GM19099 (cell line): ENCODE measurements around the gene DIP2A.

Experiments
- POLR2A ChIP-seq: IDR thresholded peaks from 3 replicates; pipeline ENCODE4 v1.6.1; 2011; ENCODE audit warnings: low read depth; ENCODE audit not compliant: insufficient read length; ENCODE audit errors: extremely low read depth

Gene DIP2A

DNA sequence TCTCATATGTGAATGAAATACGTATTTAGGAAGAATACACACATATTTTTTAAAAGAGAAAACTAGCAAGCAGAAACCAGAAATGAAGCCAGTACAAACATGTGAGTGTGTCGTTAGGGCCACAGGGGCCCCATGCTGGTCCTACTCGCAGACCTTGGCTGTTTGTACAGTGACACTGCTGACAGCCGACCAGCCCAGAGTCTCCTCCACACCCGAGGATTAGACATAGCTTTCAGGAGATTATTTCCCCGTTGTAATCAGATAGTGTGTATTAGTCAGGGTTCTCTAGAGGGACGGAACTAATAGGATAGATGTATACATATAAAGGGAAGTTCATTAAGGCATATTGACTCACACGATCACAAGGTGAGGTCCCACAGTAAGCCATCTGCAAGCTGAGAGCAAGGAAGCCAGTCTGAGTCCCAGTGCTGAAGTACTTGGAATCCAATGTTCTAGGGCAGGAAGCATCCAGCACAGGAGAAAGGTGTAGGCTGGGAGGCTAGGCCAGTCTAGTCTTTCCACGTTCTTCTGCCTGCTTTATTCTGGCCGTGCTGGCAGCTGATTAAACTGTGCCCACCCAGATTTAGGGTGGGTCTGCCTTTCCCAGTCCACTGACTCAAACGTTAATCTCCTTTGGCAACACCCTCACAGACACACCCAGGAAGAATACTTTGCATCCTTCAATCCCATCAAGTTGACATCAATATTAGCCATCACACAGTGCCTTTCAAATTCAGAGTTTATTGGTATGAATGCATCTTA lies 51.2 kb downstream of the DIP2A start:
- TF ChIP-seq POLR2A, result no peak

DNA sequence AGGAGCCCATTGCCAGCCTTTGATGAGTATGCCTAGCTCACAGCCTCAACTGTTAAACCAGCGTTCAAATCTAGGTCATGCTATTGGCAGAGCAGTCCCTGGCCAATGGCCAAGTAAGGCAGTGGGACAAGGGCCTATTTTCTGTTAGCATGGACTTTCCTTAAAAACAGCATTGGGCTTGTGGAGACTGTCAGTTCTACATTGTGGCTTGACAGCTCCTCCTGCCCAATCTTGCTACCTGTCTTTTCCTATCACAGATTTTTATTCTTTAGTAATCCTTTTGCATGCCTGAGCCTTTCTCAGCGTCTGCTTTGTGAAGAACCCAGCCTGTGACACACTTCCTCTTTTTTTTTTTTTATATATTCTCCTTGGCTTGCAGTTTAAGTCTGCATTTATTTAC lies 56.4 kb downstream of the DIP2A start:
- TF ChIP-seq POLR2A, result no peak

DNA sequence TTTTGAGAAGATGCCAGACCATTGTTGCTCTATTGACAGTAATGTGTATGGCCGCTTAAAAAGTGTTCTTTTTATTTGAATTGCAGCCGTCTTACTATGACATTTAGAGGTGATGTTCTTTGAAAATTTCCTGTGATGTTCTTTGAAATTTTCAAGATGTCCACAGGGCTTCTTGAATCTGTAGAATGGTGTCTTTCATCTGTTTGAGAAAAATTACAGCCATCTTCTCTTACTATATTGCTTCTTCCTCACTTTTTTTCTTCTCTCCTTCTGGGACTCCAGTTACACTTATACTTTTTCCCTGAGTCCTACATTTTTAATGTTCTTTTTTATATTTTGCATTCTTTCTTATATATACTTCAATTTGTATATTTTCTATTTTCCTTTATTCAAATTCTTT lies 57.4 kb downstream of the DIP2A start:
- no peak for TF ChIP-seq POLR2A

DNA sequence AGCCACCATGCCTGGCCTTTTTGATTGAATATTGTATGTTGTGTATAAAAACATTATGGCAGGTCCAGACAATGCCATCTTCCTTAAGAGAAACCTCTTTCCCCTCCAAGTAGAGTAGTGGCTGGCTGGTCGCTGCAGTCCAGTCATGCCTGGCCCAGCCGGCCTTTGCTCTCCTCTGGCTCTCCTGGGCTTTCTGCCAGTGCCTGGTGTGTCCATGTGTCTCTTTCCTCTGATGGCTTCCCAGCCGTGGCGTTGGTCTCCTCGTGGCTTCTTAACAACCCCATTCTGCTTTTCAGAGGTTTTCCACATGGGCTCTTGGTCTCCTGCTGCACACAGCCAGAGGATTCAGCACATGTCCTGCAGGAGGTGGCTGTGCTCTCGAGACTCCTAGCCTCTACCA lies 58.7 kb downstream of the DIP2A start:
- TF ChIP-seq POLR2A, result no peak

DNA sequence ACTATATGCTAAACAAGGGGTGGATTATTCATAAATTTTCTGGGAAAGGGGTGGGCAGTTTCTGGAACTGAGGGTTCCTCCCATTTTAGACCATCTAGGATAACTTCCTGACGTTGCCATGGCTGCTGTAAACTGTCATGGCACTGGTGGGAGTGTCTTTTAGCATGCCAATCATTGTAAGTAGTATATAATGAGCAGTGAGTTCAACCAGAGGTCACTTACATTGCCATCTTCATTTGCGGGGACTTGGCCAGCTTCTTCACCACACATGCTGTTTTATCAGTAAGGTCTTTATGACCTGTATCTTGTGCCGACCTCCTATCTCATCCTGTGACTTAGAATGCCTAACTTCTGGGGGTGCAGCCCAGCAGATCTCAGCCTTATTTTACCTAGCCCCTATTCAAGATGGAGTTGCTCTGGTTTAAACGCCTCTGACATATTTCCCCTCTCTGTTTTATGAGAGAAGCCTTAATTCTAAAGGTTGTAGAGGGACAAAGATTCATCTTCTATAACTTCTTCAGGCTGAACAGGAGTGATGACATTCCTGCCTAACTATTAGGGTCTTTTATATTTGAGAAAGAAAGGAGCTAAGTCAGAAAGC lies 60.4 kb downstream of the DIP2A start:
- no peak for TF ChIP-seq POLR2A

DNA sequence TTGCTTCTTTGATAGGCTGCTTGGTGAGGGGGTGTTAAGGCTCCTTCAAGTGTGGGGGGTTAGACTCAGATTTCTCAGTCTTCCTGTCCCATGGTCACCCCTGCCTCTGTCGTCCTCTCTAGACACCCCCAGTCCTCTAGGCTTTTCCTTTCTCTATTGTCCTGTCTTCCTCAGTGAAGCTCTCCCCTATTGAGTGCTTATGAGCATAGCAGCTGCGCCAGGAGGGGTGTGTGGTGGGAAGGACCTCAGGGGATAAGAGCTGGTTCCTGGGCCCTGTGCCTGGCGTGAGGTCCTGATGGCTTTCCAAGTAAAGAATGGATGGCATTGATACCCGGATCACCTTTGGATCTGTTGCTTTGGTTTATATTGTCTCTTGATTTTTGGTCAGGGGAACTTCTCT lies 69.1 kb downstream of the DIP2A start:
- TF ChIP-seq POLR2A, result no peak

DNA sequence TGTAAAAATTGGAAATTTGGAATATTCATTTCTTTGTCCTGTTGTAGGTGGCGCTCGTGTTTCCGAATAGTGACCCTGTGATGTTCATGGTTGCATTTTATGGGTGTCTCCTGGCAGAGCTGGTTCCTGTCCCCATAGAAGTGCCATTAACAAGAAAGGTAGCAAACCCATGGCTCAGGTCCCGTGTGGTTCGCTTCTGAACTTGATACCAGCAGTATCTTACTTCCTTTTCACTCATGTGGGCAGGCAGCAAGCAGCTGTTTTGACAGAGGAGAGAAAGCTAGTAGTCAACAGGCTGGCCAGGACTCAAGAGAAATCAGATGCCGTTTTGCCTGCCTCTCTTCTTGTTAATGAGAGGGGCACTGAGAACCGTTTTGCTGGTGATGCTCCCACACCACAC lies 73.4 kb downstream of the DIP2A start:
- TF ChIP-seq POLR2A, result no peak

DNA sequence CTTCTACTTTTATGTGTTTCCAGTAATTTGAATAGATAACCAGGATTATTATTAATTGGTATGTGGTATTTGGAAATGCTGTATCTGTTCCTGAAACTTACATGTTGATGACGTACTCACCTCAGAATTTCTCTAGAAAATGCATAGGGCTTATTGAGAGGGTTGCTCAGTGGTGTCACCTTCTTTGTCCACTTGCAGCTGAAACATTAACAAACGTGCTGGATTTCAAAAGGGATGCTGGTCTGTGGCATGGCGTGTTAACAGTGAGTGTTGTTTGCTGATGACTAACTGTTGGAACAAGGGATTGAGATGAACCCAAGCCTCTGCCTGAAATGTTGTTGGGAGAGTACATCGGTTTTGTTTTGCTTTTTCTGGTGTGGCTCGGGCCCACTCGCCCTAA lies 78.3 kb downstream of the DIP2A start:
- TF ChIP-seq POLR2A, result no peak

DNA sequence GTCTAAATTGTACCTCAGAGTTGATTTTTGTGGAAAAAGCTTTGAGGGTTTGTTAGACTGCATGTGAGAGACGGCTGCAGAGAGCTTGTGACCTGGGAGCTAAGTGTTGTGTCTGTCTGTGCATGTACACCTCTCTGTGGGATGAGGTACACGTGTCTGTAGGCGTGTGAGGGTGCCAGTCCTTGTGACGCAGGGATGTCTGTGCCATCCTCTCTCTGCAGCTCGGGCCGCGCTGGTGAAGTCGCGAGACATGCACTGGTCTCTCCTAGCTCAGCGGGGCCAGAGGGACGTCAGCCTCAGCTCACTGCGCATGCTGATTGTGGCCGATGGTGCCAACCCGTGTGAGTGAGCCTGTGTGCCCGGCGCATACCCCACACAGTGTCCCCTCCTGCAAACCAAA lies 79.6 kb downstream of the DIP2A start:
- TF ChIP-seq POLR2A, result no peak

DNA sequence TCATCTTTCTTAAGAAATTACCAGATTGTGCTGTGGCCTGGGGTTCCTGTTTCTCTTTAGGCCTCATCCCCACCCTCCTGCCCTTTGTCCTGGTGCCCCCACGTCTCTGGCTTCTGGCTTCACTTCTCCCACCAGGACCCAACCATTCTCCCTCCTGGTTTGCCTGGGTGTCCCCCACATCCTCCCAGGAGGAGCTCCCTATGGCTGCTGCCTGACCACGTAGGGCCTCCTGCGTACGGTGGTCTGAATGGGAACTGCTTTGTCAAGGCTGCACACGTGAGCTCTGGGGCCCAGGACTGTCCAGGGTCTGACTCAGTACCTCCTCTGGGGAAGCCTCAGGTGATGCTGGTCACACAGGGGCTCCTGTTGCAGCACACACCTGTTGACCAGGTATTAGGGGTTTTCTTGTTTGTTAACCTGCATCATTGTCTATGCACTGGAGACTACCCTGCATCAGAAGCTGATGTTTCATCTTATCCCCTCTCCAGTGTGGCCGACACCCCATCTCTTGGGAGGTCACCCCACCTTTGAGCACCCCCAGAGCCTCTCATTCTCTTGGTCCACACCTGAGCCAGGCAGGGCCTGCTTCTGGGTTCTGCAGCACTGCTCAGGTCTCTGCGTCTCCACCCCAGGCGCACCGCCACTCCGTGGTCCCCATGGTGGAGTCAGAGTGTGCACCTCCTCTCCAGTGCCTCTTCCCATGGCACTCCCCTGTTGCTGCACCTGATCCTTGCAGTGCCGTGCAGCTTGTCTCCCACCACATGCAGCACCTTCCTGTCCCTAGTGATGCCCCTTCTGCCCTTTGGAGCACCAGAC lies 80.4 kb downstream of the DIP2A start:
- no peak for TF ChIP-seq POLR2A

DNA sequence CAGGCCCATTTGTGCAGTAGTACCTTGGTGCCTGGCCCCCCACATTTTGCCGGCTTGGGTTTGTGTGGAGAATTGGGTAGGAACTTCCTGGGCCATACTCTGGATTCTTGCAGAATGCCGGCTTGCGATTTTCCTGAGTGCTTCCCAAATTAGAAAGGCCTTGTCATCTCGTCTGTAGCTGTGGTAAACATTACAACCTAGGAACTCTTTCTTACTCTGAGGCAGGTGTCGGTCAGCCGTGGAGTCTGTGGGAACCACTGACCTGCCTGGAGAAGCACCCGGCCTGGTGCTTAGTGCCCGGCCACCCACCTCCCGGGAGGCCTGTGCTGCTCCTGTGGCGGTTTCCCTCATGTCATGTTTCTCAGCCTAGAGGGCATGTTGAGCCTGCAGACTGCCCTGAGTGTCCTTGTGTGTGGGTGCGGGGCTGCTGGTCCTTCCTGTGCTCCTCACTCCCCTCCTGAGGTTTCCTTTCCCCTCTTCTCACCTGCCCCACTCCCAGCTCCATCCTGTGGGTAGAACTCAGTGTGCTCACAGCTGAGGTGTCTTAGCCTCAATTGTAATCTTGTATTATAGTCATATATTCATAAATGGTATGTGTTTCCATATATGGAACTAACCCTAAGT lies 81.5 kb downstream of the DIP2A start:
- no peak for TF ChIP-seq POLR2A

DNA sequence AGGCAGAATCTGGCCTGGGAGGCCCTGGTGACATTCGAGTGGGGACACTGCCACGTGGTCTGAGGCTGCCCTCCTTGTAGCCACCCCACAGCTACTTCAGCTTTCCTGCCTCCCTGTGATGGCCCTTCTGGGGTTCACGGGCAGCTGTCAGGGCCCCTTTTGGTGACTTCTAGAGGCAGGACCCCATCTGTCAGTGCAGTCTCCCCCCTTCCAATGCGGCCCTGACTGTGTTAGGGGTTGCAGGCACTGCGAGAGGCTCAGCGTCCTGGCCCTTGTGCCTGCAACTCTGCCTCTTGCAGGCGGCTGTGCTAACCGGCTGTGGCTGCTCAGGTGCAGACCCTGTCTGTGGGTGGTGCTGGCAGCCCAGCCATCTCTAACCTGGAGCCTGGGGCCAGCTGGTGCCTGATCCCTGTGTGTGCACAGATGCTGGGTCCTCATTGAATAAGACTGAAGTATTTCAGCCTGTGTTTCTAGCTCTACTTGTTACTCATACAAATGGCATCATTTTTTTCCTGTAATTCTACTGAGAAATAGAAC lies 84.0 kb downstream of the DIP2A start:
- TF ChIP-seq POLR2A, result no peak

DNA sequence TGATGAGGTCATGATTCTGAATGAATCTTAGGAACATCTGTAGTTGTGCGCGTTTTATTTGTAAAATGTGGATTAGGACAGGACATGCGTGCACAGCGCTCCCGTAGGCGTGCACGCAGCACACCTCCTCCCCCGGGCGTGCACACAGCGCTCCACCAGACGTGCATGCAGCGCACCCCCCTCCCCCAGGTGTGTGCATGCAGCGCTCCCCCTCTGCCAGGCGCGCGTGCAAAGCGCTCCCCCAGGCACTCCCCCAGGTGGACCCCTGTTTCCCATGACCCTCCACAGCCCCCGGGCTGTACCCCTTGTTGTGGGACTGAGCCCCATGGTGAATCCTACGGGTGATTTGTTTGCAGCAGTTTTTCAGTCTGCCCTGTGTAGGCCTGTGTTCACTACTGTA lies 84.6 kb downstream of the DIP2A start:
- TF ChIP-seq POLR2A, result no peak

DNA sequence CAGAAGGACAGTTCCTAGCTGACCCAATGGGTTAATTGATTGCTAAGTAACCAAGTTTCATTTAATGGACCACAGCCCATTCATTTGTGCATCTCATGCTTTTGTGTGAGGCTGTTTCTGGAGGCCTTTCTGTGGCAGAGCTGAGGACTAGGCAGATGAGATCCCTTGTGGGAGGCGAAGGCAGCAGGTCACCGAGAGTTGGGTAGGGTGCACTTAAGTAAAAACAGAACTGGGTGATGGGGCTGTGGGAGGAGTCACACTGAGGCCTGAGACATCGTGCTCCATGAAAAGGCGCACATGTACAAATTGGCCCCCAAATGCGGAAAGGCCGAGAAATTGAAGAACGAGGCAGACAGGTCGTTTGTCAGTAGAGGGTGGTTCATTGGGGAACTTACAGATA lies 85.3 kb downstream of the DIP2A start:
- TF ChIP-seq POLR2A, result no peak

DNA sequence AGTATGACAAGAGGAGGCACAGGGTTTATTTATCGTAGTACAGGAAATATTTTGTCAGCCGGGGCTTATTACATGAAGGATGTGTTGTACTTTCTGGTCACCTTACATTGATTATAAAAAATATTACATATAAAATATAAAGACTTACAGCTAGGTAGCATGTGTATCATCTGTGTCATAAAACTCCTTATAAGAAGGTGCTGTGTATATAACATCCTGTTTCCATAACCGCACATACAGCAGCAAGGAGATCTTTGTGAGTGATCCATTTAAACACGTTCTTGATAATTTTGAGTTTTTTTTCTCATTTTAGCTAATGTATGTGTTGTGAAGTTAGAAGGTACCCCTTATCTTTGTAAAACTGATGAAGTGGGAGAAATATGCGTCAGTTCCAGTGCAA lies 86.1 kb downstream of the DIP2A start:
- no peak for TF ChIP-seq POLR2A
